ENCODE results near the gene NKAIN2. TPM values are rescaled to one million over a fixed set of nuclear protein-coding genes. Genes with fewer than 3 reads are reported as not detected.

The NKAIN2 gene
- total RNA-seq, 1 donor from 2014 or later, result not detected

DNA sequence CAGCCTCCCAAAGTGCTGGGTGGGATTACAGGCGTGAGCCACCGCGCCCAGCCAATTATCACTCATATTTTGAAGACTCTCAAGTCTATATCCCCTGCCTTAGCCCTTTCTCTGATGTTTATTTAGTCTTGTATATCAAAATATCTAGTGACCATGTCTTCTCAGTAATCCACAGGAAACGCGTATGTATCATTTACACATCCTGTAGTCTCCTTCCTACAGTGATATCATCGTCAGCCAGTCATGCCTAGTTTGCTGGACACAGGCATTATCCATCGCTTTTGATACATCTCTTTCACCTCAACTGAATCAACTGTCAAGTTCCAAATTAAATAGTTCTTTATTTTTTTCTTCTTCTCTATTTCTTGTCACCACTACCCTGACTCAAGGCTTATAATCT, 223.7 kb downstream of the NKAIN2 start:
- DNase-seq (ENCODE audit: low read depth in 2 of 2), result no peak

DNA sequence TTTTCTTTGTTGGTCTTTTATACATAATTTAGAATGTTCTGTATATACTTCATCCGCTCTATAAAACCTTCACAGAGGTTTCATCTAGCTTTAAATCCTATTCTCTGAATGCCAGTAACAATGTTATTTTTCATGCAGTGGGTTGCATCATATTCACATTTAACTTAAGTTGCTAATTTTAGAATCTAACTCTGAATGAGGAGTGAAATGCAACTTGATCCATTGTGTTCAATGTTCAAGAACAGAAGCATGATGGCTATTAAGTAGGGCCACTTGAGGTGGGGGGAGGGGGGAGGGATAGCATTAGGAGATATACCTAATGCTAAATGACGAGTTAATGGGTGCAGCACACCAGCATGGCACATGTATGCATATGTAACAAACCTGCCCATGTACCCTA, 224.5 kb downstream of the NKAIN2 start:
- no peak for DNase-seq (ENCODE audit: low read depth in 2 of 2)

DNA sequence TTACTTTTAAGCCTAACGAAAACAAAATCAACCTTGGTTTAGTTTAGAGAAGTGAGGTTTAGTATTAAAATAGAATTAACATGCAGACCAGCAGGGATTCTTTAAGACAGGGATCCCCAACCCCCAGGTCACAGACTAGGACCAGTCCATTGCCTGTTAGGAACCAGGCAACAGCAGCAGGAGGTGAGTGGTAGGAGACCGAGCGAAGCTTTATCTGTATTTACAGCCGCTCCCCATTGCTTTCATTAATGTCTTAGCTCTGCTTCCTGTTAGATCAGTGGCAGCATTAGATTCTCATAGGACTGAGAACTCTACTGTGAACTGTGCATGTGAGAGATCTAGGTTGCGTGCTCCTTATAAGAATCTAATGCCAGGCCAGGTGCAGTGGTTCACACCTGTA, 225.9 kb downstream of the NKAIN2 start:
- DNase-seq (ENCODE audit: low read depth in 2 of 2), result no peak

- no peak for DNase-seq (ENCODE audit: low read depth in 2 of 2)
Observed at GRCh38 chr6:124033501-124033900, 229.8 kb downstream of the NKAIN2 start.

- DNase-seq (ENCODE audit: low read depth in 2 of 2), result no peak
Observed at GRCh38 chr6:124036384-124036783, 232.7 kb downstream of the NKAIN2 start.

DNA sequence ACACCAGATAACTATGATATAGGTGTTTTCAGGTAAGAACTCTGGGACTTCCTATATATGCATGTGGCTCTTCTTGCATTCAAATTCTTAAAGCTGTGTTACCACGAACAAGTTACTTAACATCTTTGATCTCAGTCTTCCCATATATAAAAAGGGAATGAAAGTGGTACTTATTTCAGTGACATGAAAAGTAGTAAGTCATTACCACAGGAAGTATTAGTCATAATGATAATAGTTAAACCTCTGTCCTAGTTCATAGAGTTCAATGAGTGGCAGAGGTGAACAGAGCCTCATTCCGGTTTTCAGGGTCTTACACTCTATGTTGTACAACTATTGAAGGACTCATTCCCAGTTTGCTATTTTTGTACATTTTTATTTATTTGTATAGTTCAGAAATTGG, 237.0 kb downstream of the NKAIN2 start:
- DNase-seq (ENCODE audit: low read depth in 2 of 2), result no peak

GRCh38 chr6:124052120-124052519, 248.5 kb downstream of the NKAIN2 start:
- DNase-seq (ENCODE audit: low read depth in 2 of 2), result no peak

GRCh38 chr6:124053315-124053714, 249.7 kb downstream of the NKAIN2 start:
- no peak for DNase-seq (ENCODE audit: low read depth in 2 of 2)

DNA sequence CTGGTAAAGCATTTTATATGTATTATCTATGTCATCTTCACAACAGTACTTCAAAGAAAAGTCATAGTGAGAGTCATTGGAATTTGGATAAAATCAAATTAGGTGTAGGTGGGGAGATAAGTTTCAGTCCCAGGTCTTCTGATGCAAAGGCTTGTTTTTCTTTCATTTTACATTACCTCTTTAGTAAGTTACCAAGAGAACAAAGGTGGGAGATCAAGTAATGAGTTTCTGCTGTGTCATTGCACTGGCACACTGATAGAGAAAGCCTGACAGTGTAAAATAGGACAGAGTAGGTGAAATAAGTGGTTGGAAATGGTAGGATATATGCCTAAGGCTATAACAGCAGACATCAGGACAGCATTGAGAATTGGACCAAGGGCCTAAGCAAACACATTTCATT, 250.4 kb downstream of the NKAIN2 start:
- DNase-seq (ENCODE audit: low read depth in 2 of 2), result no peak

- DNase-seq (ENCODE audit: low read depth in 2 of 2), result no peak
Observed at GRCh38 chr6:124055395-124055794, 251.7 kb downstream of the NKAIN2 start.

GRCh38 chr6:124055963-124056362, 252.3 kb downstream of the NKAIN2 start:
- DNase-seq (ENCODE audit: low read depth in 2 of 2), result no peak

DNA sequence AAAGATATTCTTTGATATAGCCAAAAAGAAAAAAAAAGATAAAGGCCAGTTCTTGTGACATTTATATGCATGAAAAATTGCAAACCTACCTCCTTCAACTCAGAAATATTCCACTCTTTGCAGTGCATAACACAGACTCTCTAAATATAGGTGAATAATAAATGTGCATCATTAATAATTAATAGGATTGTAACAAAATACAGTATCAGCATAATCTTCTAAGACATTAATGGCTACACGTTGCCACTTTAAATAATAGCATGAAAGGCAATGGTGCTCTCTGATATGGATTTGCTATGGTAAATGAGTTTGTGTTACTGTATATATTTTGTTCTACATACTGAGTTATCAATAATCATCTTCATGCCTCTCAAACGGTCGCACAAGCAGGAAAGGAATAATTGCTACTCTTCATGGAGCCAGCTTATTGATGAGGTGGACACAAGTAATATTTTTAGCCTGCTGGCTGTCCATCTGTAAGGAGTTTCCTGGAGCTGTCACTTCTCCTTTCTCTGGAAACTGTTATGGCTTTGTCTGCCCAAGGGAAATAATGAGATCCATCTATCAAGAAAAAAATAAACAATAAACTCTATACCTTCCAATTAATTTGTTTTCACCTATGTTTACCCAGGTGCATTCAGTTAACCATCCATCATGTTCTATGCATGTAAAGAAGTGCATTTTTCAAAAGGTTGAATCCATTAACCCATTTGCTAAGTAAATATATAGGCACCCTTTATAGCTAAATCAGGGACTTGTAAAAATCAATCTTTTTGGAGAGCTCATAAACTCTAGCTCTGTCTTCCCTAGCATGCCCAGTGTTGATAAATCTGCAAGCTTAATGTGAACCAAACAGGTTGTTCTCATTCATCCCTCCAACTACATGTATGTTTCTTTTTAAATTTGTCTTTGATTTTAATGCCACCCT, 253.0 kb downstream of the NKAIN2 start:
- DNase-seq (ENCODE audit: low read depth in 2 of 2), result no peak

GRCh38 chr6:124057461-124057860, 253.8 kb downstream of the NKAIN2 start:
- DNase-seq (ENCODE audit: low read depth in 2 of 2), result no peak

DNA sequence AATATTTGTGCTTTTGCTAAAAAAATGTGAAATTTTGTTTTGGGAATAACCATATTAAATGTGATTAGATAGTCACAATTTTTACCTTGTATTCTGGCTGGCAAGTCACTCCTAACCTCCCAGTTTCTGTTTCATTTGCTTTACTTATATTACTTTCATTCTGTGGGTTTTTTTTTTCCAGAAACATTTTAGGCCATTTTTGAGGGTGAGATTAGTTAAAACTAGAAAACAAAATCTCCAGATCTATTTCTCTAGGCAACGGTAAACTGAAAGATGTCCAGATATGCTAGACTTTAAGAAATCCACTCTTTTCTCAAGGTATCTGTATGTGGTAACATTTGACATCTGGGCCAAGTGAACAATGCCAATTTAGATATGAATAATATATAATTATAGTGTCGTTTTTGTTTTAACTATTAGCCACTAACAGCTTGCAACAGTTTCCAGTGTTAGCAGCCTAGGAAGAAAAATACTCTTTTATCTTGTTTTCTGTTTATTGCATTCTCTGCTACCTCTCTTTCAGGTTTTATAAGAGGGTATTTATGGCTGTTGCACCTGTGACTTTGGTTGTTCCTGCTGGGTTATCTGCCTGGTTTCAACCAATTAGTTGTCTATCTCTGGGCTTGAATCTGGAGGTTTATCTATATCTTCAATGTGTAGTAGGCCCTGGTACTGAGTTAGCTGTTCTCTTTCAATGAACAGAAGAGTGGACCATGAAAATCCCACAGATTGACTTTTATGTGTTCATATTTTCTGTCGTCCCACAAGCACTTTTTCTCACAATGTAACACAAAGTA, 260.9 kb downstream of the NKAIN2 start:
- no peak for DNase-seq (ENCODE audit: low read depth in 2 of 2)

DNA sequence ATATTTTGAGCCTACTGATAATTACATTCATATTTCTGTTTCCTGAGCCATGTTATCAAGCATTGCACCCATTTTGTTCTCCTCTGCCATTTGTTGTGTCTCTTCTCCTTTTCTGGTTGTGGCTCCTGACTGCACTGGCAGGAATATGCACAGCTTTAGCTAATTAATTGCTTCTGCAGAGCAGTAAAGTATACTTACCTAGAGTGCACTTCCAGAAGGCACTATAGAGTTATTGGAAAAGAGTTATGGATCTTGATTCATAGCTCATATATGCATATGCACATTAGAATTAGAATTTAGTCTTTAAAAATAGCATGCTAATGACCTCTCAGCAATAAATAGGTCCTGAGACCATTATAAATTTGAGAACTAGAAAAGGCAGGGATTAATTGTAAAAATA, 262.6 kb downstream of the NKAIN2 start:
- no peak for DNase-seq (ENCODE audit: low read depth in 2 of 2)

DNA sequence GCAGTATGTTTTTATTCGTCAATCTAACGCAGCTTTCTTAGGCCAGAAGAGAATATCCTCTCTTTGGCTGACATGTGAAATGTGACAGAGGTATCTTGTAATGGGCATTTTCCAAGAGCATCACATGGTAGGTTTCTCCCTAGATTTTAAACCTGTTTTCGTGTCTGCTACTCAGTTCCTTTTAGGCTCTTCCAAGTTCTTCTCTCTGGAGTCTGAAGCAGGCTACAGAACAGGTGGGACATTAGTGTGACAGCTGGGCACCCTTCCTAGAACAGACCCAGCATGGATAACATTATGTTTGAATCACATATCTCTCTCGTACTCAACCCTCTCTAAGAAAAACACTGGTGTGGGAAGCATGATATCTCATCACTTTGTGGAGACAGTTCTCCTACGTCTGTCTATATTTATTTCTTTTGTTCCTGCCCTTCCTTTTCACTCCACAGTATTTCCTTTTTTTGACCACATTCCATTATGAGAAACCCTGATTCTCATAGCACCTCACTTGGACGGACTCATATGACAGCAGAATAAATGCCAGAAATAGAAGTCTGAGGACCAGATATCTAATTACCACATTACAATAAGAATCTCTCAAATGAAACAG, 263.4 kb downstream of the NKAIN2 start:
- DNase-seq (ENCODE audit: low read depth in 2 of 2), result peak in 1 of 2 donors; percentile 17

GRCh38 chr6:124069230-124069950, 265.7 kb downstream of the NKAIN2 start:
- DNase-seq (ENCODE audit: low read depth in 2 of 2), result no peak

- DNase-seq (ENCODE audit: low read depth in 2 of 2), result no peak
Observed at GRCh38 chr6:124073021-124073420, 269.4 kb downstream of the NKAIN2 start.

DNA sequence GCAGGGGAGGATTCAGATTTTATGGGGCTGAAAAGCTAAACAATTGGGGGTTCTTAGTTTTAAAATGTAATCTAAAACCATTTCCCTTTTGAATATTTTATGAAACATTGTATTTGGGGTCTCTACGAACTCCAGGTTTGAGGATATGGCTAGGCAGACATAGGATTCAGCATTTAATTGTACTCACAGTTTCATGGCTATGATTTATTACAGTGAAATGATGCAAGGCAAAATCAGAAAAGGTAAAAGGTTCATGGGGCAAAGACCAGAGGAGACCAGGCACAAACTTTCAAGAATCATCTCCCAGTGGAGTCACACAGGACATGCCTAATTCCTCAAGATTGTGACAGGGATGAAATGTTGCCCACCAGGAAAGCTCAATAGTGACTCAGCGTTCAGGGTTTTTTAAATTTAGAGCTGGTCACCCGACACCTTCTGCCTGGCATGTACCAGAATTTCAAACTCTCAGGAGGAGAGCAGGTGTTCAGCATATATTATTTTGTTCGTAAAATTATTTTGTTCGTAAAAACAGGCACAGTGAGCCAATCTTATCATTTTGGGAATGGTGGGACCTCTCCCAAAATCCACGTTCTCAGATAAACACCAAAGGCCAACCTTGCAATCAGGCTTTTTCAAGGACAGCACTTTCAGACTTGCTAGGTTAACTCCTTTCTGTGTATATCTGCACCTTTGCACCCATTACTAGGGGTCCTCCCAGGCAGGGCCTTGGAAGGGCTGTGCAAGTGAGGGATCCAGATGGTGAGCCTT, 270.3 kb downstream of the NKAIN2 start:
- DNase-seq (ENCODE audit: low read depth in 2 of 2), result no peak

- DNase-seq (ENCODE audit: low read depth in 2 of 2), result no peak
Observed at GRCh38 chr6:124074606-124075005, 270.9 kb downstream of the NKAIN2 start.

All from lung microvascular endothelial cell (primary cell).